GM19395 (cell line): ENCODE data around the gene CEP164.

Experiments used
- ATAC-seq: cut with Tn5 transposase; IDR thresholded peaks from one replicate; pipeline ENCODE4 v1.9.1; 2021; ENCODE audit warnings: mild to moderate bottlenecking, moderate library complexity; ENCODE audit not compliant: unreplicated experiment

The CEP164 gene

DNA sequence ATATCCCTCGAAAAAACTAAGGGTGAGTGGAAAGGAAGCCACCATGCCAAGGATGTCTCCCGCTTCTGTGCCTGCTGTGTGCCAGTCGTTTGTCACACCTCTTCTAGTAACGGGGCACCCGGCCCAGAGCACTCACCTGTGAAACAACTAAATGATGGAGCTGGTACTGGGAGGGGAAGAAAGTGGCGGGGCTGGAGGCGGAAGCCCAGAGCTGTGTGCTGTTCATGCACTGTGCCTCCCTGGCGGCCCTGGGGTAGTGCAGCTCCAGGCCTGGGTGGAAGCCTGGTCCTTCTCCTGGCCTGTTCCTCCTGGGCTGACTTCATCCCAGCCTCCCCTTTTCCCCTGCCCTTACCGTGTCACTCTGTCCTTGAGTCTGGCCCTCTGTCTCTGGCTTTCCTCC, 130.2 kb downstream of the CEP164 start:
- ATAC-seq = no peak

DNA sequence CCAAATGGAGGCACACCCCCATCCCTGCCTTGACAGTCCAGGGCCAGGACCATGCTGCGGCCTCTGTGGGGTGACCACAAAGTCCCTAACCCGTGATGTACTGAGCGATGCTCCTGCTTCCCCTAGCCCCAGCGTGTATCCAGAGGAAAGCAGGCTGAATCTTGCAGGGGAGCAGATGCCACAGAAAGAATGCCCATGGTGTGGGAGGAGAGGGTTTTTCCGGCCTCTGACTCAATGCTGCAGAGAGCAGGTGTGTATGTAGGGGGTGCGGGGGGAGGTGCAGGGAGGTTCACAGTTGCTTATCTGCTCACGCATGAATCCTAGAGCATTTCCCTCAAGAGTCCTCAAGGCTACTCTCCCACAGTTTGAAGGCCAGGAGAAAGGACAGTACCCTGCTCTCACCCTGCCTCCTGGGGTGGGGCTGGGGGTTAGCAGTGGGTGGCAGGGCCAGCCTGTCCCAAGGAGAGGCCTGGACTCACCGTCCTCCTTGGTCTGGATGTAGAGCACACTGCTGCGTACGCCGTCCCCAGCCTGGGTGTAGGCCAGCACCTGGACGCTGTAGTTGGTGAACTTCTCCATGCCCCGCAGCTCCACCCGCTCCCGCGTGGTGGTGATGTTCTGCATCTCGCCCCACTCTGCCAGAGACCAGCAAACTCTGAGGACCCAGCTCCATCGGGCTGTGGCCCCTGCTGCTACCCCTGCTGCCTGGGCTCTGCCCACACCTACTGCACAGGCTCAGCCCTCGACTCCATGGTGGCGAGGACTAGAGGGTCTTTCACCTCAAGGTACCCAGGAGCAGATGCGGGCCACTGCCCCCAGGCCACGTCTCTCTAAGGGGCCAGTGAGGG, 130.8 kb downstream of the CEP164 start:
- ATAC-seq = no peak

GRCh38 chr11:117459123-117459978, 131.7 kb downstream of the CEP164 start:
- no peak for ATAC-seq

DNA sequence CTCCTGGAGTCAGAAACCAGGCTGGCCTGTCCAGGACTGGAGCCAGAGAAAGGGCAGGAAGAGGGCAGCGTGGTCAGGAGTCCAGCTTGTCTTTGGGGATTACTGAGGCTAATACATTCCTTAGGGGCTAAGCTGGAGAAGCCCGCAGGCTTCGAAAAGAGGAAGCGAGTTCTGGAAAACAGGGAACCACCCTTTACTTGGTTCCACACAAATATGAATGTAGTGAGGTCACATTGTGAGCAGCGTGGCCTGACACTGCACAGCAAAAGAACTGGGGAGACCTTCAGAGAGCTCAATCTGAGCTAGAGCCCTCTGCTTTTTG, 132.3 kb downstream of the CEP164 start:
- ATAC-seq = no peak

- no peak for ATAC-seq
Measured at GRCh38 chr11:117461396-117462182, 133.9 kb downstream of the CEP164 start.

DNA sequence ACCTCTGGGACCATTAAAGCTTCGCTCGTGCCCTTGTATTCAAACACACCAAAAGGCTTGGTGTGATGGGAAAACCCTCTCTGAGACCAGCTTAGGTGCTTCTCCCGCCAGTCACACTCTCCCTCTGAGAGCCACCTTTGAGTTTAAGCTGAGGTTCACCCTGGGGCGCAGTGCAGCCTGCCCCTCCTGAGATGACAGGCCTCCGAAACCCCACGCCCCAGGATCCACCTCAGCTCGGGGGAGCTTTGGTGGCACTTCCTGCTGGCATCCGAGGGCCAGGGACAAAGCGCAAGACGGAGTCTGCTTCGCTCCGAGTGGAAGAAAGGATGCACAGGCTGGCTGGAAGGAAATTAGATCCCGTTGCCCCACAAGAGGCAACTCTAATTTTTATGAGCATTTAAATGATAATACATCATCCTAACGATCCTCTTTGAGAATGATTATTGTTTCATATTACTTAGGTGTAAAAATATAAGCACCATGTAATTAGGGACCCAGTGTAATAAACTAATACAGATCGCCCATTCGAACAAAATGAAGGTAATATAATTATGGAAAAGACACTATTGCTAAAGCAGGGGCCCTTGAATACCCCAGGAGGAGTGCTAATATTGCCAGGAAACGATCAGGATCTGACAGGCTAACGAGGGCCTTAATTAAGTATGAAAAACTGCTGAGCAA, 134.7 kb downstream of the CEP164 start:
- no peak for ATAC-seq

DNA sequence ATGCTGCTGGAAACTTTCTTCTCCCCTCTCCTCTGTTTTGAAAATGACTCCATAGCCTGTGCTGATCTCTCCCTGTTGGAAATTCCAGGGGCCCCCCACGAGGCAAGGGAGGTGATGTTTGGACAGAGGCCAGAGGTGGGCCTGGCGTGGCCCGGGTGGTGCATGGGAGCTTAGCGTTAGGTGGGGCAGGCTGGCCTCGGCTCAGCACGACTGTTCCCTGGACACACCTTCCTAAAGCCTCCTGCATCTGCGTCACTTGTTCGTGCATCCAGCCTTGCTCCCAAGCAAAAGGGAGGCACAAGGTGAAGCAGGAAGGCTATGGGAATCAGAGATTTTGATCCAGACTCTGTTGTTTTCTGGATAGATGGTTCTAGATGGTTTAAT, 135.2 kb downstream of the CEP164 start:
- no peak for ATAC-seq
